Inferior parietal cortex (tissue), 1 donor: ENCODE results near the gene HLCS.

Source experiments
- DNase-seq: peaks from one replicate; pipeline ENCODE4 v3.0.0-alpha.2; 2016; ENCODE audit errors: extremely low spot score

Gene HLCS

GRCh38 chr21:36915014-36915695 lies 51.3 kb downstream of the HLCS start:
- DNase-seq: no peak

DNA sequence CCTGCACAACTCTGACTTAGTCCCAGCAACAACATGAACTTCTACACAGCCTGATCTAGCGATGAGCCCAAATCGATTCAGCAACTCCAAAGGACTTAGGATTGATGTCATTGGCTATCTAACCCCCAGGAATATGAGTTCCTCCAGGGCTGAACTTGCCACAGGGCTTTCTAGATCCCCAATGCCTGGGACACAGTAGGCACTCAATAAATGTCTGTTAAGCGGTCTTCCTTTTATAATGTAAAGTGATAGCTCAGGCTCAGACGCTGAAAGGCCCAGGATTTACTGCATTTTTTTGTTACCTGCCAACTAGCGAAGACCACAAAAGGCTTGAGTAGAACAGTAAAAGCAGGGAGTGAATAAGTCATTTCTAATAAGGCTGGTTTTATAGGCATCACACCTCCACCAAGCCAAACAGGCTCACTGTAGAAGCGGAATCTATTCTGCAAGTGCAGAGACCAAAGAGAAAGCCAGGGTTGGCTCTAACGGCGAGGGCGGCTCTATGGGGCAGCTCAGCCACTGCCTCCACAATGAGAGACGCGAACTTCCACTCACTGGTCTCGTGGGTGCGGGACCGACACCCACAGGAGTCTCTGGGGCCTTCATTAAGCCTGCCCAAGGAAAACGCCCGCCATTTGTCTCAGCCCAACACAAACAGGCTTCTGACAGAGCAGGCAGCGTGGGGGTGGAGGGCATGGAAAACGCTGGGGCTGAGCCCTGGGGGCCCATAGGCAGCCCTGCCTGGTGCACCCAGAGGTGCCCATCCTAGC lies 52.0 kb downstream of the HLCS start:
- DNase-seq: no peak

GRCh38 chr21:36913247-36914169 lies 53.0 kb downstream of the HLCS start:
- DNase-seq: no peak

GRCh38 chr21:36910581-36911307 lies 55.7 kb downstream of the HLCS start:
- no peak for DNase-seq

DNA sequence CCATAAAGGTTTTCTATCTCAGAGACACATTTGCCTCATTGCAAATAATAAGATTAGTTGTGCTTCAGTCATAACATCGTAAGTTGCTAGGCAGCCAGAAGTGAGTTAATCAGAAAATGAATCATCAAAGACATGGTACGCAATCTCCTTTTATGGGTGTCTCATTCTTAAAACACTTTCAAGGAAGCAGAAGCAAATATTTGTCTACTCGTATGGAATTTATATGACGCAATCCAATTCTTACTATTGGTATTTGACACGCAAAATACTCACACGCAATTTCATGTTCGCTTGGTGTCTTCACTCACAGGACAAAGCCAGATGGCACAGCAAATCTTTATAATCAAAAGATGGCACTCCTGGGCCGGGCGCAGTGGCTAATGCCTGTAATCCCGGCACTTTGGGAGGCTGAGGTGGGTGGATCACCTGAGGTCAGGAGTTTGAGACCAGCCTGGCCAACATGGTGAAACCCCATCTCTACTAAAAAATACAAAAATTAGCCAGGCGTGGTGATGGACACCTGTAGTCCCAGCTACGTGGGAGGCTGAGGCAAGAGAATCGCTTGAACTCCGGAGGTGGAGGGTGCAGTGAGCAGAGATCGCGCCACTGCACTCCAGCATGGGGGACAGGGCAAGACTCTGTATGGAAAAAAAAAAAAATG lies 56.4 kb downstream of the HLCS start:
- no peak for DNase-seq

DNA sequence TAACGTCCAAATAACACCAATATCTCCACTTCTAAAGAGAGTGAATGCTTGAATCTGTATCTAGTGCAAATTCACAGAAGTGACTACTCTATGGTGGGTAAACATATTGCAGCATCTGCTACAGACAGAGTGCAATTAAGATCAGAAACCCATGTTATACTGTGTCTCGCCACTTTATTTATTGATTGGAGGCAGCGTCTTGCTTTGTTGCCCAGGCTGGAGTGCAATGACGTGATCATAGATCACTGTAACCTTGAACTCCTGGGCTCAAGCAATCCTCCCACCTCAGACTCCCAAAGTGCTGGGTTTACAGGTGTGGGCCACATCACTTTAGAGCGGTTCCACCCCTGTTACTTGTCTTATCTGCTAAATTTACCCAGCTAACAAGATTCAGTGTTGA lies 57.0 kb downstream of the HLCS start:
- DNase-seq: no peak

- no peak for DNase-seq
Observed at GRCh38 chr21:36908260-36908908, 58.1 kb downstream of the HLCS start.

DNA sequence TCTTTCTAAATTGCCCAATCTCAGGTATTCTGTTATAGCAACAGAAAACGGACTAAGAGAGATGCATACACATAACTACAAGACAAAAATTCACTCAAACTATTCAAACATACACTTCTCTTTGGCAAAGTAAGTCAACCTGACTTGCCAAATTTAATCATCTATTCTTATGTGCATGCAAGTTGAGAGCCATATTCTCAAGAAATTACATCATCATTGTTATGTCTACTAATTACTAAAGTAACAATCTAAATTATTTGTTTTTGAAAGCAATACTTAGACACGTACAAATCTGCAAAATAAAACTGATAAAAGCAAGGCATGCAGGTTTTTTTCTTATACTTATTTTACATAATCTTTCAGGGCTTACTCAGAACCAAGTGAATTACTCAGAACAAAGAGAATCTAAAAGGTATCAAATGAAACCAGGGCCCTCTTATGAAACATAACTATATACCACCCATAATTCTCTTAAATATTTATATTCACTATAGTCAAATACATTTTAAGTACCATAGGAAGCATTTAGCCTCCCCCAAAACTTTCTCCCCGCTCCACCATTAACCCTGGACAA lies 62.3 kb downstream of the HLCS start:
- DNase-seq: no peak

DNA sequence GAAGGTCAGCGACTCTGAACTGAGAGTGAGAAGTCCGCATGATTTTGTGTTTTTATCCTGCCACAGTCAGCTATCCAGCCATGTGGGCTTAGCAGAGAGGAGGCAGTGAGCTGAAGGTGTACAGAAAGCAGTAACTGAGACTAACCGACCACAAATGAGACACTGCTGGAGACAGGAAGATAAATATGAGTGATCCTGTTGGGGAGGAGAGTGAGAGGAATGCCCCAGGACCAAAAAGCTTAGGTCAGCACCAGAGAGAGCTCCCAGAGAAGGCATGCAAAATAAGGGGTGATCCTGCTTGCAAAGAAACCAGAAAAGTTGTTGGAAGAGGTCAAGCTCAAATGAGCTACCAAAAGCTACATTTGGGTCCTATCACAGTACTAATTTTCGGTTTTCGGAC lies 63.7 kb downstream of the HLCS start:
- no peak for DNase-seq

GRCh38 chr21:36902331-36902730 lies 64.1 kb downstream of the HLCS start:
- DNase-seq: no peak

DNA sequence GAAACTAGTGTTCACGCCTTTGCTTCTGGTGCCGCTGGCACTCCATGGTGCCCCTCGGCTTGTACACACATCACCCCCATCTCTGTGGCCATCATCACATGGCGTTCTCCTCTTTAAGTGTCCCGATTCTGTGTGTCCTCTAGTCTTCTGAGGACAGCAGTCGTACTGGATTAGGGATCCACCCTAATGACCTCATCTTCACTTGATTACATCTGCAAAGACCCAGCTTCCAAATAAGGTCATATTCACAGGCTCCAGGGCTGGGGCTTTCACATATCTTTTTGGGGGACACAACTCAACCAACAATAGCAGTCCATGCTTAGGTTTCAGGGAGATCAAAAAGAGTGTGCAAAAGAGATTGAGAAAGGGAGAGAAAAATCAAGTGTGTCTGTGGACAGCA lies 64.9 kb downstream of the HLCS start:
- no peak for DNase-seq

DNA sequence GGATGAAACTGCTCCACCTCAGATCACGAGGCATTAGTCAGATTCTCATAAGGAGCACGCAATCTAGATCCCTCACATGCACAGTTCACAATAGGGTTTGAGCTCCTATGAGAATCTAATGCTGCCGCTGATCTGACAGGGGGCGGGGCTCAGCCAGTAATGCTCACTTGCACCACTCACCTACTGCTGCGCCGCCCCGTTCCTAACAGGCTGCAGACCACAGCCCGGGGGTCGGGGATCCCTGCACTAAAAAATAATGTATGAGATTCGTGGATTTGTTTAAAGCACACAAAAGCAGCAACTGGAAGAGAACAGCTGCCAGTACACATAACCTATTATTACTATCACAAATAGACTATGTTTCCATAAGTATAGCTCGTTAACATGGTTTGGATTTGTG lies 72.9 kb downstream of the HLCS start:
- DNase-seq: no peak

DNA sequence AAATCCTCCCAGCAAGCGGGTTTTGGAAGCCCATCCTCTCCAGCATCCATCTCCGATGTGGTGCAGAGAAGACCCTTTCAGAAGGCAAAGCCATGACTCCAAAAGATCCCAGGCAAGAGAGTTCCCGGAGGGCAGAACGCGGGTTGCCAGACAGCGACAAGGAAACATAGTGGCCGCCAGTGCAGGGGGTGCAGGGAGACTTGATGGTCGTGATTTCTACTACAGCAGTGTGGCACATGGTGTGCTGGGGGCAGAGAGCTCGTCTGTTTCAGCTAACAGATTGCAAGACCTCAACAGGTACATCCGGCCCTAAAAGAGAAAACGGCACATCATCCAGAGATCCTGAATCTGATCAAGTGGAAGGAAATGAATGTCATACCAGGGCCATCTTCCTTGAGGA lies 74.3 kb downstream of the HLCS start:
- no peak for DNase-seq

- no peak for DNase-seq
Observed at GRCh38 chr21:36891692-36892091, 74.8 kb downstream of the HLCS start.

- DNase-seq: no peak
Observed at GRCh38 chr21:36891121-36891520, 75.3 kb downstream of the HLCS start.

DNA sequence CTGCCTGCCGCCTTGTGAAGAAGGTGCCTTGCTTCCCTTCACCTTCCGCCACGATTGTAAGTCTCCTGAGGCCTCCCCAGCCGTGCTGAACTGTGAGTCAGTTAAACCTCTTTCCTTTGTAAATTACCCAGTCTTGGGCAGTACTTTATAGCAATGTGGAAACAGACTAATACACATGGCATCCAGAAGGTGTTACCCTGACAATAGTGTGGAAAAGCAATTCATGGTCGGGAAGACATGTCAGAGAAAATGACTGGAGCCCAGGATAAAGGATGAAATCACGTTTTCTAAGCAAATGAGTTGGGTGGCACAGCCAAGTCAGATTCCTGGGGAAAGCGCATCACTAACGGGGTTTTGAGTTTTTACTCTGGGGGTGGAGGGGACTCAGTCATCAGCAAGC lies 76.4 kb downstream of the HLCS start:
- no peak for DNase-seq

GRCh38 chr21:36889401-36889800 lies 77.1 kb downstream of the HLCS start:
- no peak for DNase-seq

- no peak for DNase-seq
Observed at GRCh38 chr21:36888466-36888865, 78.0 kb downstream of the HLCS start.

DNA sequence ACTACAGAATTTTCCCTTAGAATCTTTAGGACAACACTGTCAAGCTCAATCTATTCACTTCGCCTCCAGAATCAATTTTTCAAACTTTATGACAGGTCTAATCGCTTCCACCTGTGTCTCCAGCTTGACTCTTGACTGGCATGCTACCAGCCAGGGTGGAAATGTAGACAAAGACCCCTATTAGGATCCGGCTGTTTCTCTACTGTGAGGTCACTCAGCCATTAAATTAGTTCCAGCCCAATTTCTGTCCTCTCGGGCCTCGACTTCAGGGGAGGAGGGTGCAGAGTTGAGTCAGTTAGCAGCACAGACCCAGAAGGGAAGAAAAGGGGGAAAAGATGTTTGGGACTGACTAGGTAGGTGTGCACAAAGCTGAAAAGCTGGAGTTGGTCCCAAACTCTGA lies 78.5 kb downstream of the HLCS start:
- DNase-seq: no peak
